Stomach (tissue), 4 donors: ENCODE results near the gene AKAP13.

Experiments used
- EP300 ChIP-seq: sonication (generic); formaldehyde crosslinking; IDR thresholded peaks from one replicate; pipeline ENCODE4 v1.6.1; 2017; ENCODE audit warnings: antibody characterized with exemption
- POLR2A ChIP-seq, 4 donors: fragments of 450-650 bp; IDR thresholded peaks; one replicate each; pipeline ENCODE4 v1.6.1; 2016; ENCODE audit warnings: antibody characterized with exemption in 4 of 4, control low read depth in 2 of 4, mild to moderate bottlenecking in 1 of 4, moderate library complexity in 1 of 4
- POLR2AphosphoS5 ChIP-seq, 3 donors: sonication (generic); formaldehyde crosslinking; IDR thresholded peaks; one replicate each; pipeline ENCODE4 v1.6.1; 2016; ENCODE audit warnings: antibody characterized with exemption in 3 of 3

DNA sequence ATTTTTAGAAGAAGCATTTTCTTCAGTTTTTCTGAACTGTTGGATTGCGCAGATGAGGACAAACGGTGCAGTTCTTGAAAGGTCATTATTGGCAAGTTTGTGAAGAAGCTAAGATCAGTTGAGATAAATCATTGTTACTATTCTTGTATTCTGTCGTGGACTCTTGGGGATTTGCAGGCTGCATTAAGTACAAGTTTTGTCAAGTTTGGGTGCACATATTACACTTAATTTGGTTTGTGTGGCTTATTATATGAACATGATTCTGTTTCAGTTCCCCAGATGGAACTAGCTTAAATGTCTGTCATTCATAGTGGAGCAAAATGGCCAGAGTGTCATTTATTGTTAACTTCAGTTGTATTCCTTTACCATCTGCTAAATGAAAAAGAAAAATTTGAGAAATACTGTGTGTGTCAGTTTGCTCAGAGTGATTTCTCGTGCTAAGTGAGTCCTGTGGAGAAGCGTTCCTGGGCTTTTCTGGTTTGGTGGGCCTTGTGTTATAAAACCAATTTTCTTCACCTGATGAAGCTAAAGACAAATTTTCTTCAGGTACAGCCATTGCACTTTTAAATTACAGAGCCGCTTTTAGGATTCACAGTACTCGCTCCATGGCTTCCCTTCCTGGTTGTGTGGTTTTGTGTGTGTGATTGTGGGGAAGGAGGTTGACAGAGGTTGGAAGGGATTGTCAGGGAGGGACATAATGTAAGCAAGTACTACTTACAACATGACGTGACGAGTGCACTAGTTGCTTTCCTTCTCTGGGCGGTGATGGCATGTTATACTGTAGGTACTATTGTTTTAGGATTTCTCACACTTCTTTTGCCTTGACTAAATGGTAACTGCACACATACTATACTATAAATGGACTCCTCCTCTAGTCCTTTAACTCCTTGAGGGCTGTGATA is 1.7 kb downstream of the AKAP13 start:
- TF ChIP-seq POLR2A (IDR thresholded peaks at IDR 0.05) (no peak), POLR2AphosphoS5 (IDR thresholded peaks at IDR 0.05) (no peak), EP300 (no peak)
